ENCODE data around the gene PPP1R26.

The PPP1R26 gene

GRCh38 chr9:135536216-135536615 is 56.6 kb downstream of the PPP1R26 start:
- TF ChIP-seq CTCF (IDR thresholded peaks at IDR 0.05; ENCODE audit: low read depth, low read length), result no peak
- no peak for DNase-seq
- Histone ChIP-seq H3K27ac (no peak overlapping the region), H3K36me3 (no peaks in the 10 kb centered on the region), H3K4me3 (ENCODE audit: low read depth, low read length) (no peak overlapping the region), H3K27me3 (ENCODE audit: insufficient read depth, low read depth, severe bottlenecking) (no peaks in the 10 kb centered on the region), H3K9me3 (ENCODE audit: severe bottlenecking) (no peaks in the 10 kb centered on the region)
